CD14-positive monocyte (primary cell): Measurements from ENCODE around the gene GRIK3. TPM values are rescaled to one million over a fixed set of nuclear protein-coding genes. Genes with fewer than 3 reads are reported as not detected.

Source experiments
- DNase-seq, 3 donors: peaks; one replicate each; pipeline ENCODE4 v3.0.0-alpha.2; 2011 to 2022
- H2AFZ ChIP-seq: 2 replicates; pipeline ENCODE4 v1.6.0; 2012; ENCODE audit warnings: mild to moderate bottlenecking, low read depth, low read length, inconsistent platforms; ENCODE audit not compliant: insufficient read depth, poor library complexity, severe bottlenecking
- H3K27ac ChIP-seq, 2 donors: 1 replicate in 1 of 2; 2 replicates in 1 of 2; pipeline ENCODE4 v1.5.1; 2012 to 2013; ENCODE audit warnings: low read length in 2 of 2, control low read depth in 1 of 2, inconsistent platforms in 1 of 2, low read depth in 1 of 2, mild to moderate bottlenecking in 1 of 2
- H3K27me3 ChIP-seq, 2 donors: one replicate each; pipeline versions ENCODE4 v1.6.0 to v1.6.1; 2011 to 2013; ENCODE audit warnings: low read length in 2 of 2; ENCODE audit not compliant: control insufficient read depth in 2 of 2, insufficient read depth in 2 of 2
- H3K36me3 ChIP-seq, 2 donors: replicated peaks in 1 of 2; 1 replicate in 1 of 2; 2 replicates in 1 of 2; pipeline versions ENCODE4 v1.5.1 to v1.6.1; 2012 to 2013; ENCODE audit warnings: low read length in 2 of 2, control low read depth in 1 of 2, inconsistent platforms in 1 of 2, mild to moderate bottlenecking in 1 of 2; ENCODE audit not compliant: insufficient read depth in 2 of 2, control insufficient read depth in 1 of 2
- H3K4me1 ChIP-seq, 2 donors: 1 replicate in 1 of 2; 2 replicates in 1 of 2; pipeline versions ENCODE4 v1.5.1 to v1.6.1; 2012 to 2013; ENCODE audit warnings: low read length in 2 of 2, control low read depth in 1 of 2, inconsistent platforms in 1 of 2, mild to moderate bottlenecking in 1 of 2, moderate library complexity in 1 of 2; ENCODE audit not compliant: insufficient read depth in 2 of 2, control insufficient read depth in 1 of 2
- H3K4me2 ChIP-seq: replicated peaks from 2 replicates; pipeline ENCODE3; 2012; ENCODE audit warnings: low read length, moderate library complexity, mild to moderate bottlenecking; ENCODE audit not compliant: poor library complexity, severe bottlenecking; ENCODE audit errors: extremely low read depth
- H3K4me3 ChIP-seq, 3 experiments: fragments of 200-600 bp in 1 of 3; sonication (generic) in 1 of 3; replicated peaks in 1 of 3; 1 replicate in 2 of 3; 2 replicates in 1 of 3; pipeline ENCODE4 v1.5.1; 2011 to 2013; ENCODE audit warnings: low read length in 3 of 3, mild to moderate bottlenecking in 3 of 3, control low read depth in 2 of 3, low read depth in 2 of 3, inconsistent platforms in 1 of 3, moderate library complexity in 1 of 3
- H3K79me2 ChIP-seq: 2 replicates; pipeline ENCODE4 v1.6.0; 2012; ENCODE audit warnings: mild to moderate bottlenecking, control low read depth, inconsistent platforms, low read length, moderate library complexity; ENCODE audit not compliant: insufficient read depth
- H3K9ac ChIP-seq: 2 replicates; pipeline ENCODE4 v1.6.0; 2017; ENCODE audit warnings: low read length, mild to moderate bottlenecking; ENCODE audit not compliant: insufficient read depth, poor library complexity, severe bottlenecking
- H3K9me3 ChIP-seq, 2 donors: replicated peaks in 1 of 2; 1 replicate in 1 of 2; 2 replicates in 1 of 2; pipeline versions ENCODE4 v1.5.1 to v1.6.1; 2012 to 2013; ENCODE audit warnings: low read length in 2 of 2, control low read depth in 1 of 2; ENCODE audit not compliant: control insufficient read depth in 1 of 2, insufficient read depth in 1 of 2
- H4K20me1 ChIP-seq: 2 replicates; pipeline ENCODE4 v1.6.0; 2012; ENCODE audit warnings: mild to moderate bottlenecking, low read length, control low read depth, moderate library complexity; ENCODE audit not compliant: insufficient read depth
- H3K27ac Mint-ChIP-seq, 7 donors: one replicate each; pipeline ENCODE4 v1.8.0; 2020; ENCODE audit warnings: mild to moderate bottlenecking in 7 of 7, mixed read lengths in 7 of 7, moderate library complexity in 6 of 7, inconsistent platforms in 2 of 7
- H3K27me3 Mint-ChIP-seq, 3 donors: one replicate each; pipeline ENCODE4 v1.8.0; 2021 to 2022; ENCODE audit warnings: low read depth in 3 of 3, mild to moderate bottlenecking in 3 of 3, mixed read lengths in 3 of 3, moderate library complexity in 3 of 3, inconsistent platforms in 1 of 3
- H3K36me3 Mint-ChIP-seq, 2 donors: one replicate each; pipeline ENCODE4 v1.8.0; 2020; ENCODE audit warnings: mixed read lengths in 2 of 2, inconsistent platforms in 1 of 2, mild to moderate bottlenecking in 1 of 2
- H3K4me1 Mint-ChIP-seq: one replicate; pipeline ENCODE4 v1.8.0; 2020; ENCODE audit warnings: mild to moderate bottlenecking, mixed read lengths
- H3K4me3 Mint-ChIP-seq, 2 donors: one replicate each; pipeline ENCODE4 v1.8.0; 2020; ENCODE audit warnings: mild to moderate bottlenecking in 2 of 2, mixed read lengths in 2 of 2, moderate library complexity in 1 of 2
- H3K9me3 Mint-ChIP-seq, 7 donors: one replicate each; pipeline ENCODE4 v1.8.0; 2020 to 2022; ENCODE audit warnings: mixed read lengths in 7 of 7, mild to moderate bottlenecking in 6 of 7, moderate library complexity in 6 of 7, inconsistent platforms in 2 of 7
- WGBS: methylation state at CpG from one replicate; pipeline ENCODE4 v1.1.5; 2013; ENCODE audit warnings: missing lambda C conversion rate; ENCODE audit not compliant: insufficient coverage; 5-methylcytosine and 5-hydroxymethylcytosine counted together
- intact Hi-C, 2 donors: fragments of 100-400 bp; cut with micrococcal nuclease; formaldehyde crosslinking; loops; one replicate each; pipeline versions ENCODE4 v1.15.0 to v1.15.1; 2023
- polyA plus RNA-seq, 3 donors: library from polyadenylated mRNA; depleted of rRNA in 1 of 3; unstranded in 2 of 3; stranded (reverse) in 1 of 3; fragments of 300-500 nt in 2 of 3; fragments of >200 nt in 1 of 3; fragmentation: Illumina TruSeq in 2 of 3; gene quantifications; 1 replicate in 2 of 3; 2 replicates in 1 of 3; pipeline ENCODE4 v1.2.3, GENCODE V29; 2012 to 2021
- TF ChIP-seq, protein P1 (sequence below): fragments of 200-600 bp; IDR thresholded peaks from one replicate; pipeline ENCODE4 v1.8.0; 2022; ENCODE audit warnings: antibody characterized with exemption, mild to moderate bottlenecking

Gene GRIK3
- polyA plus RNA-seq, 3 donors, result not detected

DNA sequence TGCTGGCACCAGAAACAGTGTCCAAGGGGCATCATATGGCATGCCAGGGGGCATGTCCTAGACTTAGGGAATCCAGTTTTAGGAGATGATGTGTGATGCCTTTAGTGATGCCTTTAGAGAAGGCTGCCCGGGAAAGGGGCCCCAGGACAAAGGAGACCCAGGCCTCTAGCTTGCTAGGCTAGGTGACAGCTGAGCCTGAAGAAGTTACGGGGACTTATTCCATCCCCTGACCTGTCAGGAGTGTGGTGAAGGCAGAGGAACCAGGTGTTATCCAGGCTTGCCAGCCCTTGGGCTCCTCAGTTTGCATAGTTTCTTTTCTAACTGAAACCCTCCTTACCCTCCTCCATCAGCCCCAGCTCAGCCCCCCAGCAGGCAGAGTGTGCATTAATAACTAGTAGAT, 281.9 kb downstream of the GRIK3 start:
- no peak overlapping the region for H3K4me3 Mint-ChIP-seq
- no peaks in the 10 kb centered on the region for H4K20me1 ChIP-seq
- peaks cover 0 to 2% (median 0%) of the 10 kb centered on the region in 7 donors for H3K9me3 Mint-ChIP-seq
- TF ChIP-seq, protein P1, sequence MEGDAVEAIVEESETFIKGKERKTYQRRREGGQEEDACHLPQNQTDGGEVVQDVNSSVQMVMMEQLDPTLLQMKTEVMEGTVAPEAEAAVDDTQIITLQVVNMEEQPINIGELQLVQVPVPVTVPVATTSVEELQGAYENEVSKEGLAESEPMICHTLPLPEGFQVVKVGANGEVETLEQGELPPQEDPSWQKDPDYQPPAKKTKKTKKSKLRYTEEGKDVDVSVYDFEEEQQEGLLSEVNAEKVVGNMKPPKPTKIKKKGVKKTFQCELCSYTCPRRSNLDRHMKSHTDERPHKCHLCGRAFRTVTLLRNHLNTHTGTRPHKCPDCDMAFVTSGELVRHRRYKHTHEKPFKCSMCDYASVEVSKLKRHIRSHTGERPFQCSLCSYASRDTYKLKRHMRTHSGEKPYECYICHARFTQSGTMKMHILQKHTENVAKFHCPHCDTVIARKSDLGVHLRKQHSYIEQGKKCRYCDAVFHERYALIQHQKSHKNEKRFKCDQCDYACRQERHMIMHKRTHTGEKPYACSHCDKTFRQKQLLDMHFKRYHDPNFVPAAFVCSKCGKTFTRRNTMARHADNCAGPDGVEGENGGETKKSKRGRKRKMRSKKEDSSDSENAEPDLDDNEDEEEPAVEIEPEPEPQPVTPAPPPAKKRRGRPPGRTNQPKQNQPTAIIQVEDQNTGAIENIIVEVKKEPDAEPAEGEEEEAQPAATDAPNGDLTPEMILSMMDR, result no peak
- no peaks in the 10 kb centered on the region for H3K79me2 ChIP-seq
- no peaks in the 10 kb centered on the region for H3K36me3 ChIP-seq
- 86% methylated on average over 1 of the region's 2 CpGs for WGBS
- H3K27ac ChIP-seq, result no peak overlapping the region
- no peak overlapping the region for H2AFZ ChIP-seq
- H3K4me1 Mint-ChIP-seq, result peaks cover 2% of the 10 kb centered on the region
- H3K36me3 Mint-ChIP-seq, result no peaks in the 10 kb centered on the region
- peaks cover 1 to 14% (median 12%) of the 10 kb centered on the region in 3 donors for H3K27me3 Mint-ChIP-seq
- H3K9me3 ChIP-seq, result no peaks in the 10 kb centered on the region
- H3K9ac ChIP-seq, result no peak overlapping the region
- H3K4me3 ChIP-seq, result no peak overlapping the region
- intact Hi-C loops, result no loop called here
- H3K4me2 ChIP-seq, result no peak overlapping the region
- H3K27ac Mint-ChIP-seq, result no peak overlapping the region
- no peak for DNase-seq
- H3K4me1 ChIP-seq, result no peaks in the 10 kb centered on the region
- H3K27me3 ChIP-seq, result peaks cover 0 to 2% of the 10 kb centered on the region in 2 donors

DNA sequence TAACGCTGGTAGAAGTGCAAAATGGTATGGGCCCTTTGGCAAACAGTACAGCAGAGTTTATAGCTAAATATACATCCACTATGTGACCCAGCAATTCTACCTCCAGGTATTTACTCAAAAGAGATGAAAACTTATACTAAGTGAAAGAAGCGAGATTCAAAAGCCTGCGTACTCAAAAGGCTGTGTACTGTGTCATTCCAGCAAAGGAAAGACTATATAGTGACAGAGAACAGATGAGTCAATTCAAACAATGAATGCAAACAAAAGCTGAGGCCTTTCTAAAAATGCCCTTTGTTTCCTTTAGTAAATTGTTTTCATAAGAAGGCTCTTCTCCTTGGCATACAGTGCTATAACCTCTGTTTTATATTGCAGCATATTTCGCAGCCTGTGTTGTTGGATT, 282.8 kb downstream of the GRIK3 start:
- Histone ChIP-seq H3K27me3 (peaks cover 0 to 3% of the 10 kb centered on the region in 2 donors), H4K20me1 (no peaks in the 10 kb centered on the region), H3K9ac (no peak overlapping the region), H2AFZ (no peak overlapping the region), H3K4me1 (no peaks in the 10 kb centered on the region), H3K36me3 (no peaks in the 10 kb centered on the region), H3K79me2 (no peaks in the 10 kb centered on the region), H3K27ac (no peak overlapping the region), H3K4me3 (no peak overlapping the region), H3K9me3 (no peaks in the 10 kb centered on the region), H3K4me2 (no peak overlapping the region)
- intact Hi-C loops, result no loop called here
- Mint-ChIP-seq H3K27ac (no peak overlapping the region), H3K4me3 (no peak overlapping the region), H3K4me1 (peaks cover 2% of the 10 kb centered on the region), H3K9me3 (peaks cover 0 to 2% (median 0%) of the 10 kb centered on the region in 7 donors), H3K36me3 (no peaks in the 10 kb centered on the region), H3K27me3 (peaks cover 1 to 18% (median 15%) of the 10 kb centered on the region in 3 donors)
- no peak for DNase-seq
- 100% methylated on average over 3 of the region's 4 CpGs for WGBS
- TF ChIP-seq, protein P1, result no peak
